Stomach (tissue), 4 donors: ENCODE measurements around the gene FOXP3.

ENCODE experiments used
- EP300 ChIP-seq: sonication (generic); formaldehyde crosslinking; IDR thresholded peaks from one replicate; pipeline ENCODE4 v1.6.1; 2017; ENCODE audit warnings: antibody characterized with exemption
- POLR2A ChIP-seq, 4 donors: fragments of 450-650 bp; IDR thresholded peaks; one replicate each; pipeline ENCODE4 v1.6.1; 2016; ENCODE audit warnings: antibody characterized with exemption in 4 of 4, control low read depth in 2 of 4, mild to moderate bottlenecking in 1 of 4, moderate library complexity in 1 of 4
- TF ChIP-seq, protein P1 (sequence below), 7 experiments: fragments of 450-650 bp in 4 of 7; fragments of 200-600 bp in 3 of 7; sonication (generic) in 3 of 7; IDR thresholded peaks; one replicate each; pipeline ENCODE4 v1.5.1; 2016 to 2019; ENCODE audit warnings: antibody characterized with exemption in 7 of 7, control low read depth in 2 of 7, mild to moderate bottlenecking in 1 of 7

DNA sequence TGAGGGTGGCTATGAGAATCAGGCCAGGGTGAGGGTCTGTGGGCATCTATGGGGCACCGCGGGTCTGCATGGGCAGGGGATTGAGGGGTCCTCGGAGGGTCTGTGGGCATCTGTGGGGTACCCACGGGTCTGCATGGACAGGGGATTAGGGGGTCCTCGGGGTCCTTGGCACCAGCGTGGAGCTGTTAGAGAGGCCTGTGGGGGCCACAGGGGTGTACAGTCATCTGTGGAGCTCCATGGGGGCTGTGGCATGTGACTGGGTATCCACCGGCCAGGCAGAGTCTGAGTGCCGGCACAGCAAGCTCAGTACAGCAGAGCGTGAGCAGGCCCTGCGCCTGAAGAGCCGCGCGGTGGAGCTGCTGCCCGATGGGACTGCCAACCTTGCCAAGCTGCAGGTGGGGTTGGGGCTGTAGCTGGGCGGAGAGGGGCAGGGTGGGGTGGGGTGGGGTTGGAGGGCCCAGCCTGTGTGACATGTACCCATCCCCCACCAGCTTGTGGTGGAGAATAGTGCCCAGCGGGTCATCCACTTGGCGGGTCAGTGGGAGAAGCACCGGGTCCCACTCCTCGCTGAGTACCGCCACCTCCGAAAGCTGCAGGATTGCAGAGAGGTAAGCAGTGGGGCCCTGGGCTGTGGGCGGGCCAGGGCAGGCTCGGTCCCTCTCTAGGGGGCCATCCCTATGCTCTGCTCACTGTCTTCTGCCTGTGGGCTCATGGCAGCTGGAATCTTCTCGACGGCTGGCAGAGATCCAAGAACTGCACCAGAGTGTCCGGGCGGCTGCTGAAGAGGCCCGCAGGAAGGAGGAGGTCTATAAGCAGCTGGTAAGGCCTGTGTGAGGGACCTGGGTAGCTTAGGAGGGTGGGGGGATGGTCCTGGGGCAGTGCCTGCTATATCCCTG is 16.3 kb downstream of the FOXP3 start:
- TF ChIP-seq, protein P1, sequence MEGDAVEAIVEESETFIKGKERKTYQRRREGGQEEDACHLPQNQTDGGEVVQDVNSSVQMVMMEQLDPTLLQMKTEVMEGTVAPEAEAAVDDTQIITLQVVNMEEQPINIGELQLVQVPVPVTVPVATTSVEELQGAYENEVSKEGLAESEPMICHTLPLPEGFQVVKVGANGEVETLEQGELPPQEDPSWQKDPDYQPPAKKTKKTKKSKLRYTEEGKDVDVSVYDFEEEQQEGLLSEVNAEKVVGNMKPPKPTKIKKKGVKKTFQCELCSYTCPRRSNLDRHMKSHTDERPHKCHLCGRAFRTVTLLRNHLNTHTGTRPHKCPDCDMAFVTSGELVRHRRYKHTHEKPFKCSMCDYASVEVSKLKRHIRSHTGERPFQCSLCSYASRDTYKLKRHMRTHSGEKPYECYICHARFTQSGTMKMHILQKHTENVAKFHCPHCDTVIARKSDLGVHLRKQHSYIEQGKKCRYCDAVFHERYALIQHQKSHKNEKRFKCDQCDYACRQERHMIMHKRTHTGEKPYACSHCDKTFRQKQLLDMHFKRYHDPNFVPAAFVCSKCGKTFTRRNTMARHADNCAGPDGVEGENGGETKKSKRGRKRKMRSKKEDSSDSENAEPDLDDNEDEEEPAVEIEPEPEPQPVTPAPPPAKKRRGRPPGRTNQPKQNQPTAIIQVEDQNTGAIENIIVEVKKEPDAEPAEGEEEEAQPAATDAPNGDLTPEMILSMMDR (IDR thresholded peaks at IDR 0.05): no peak
- TF ChIP-seq POLR2A (IDR thresholded peaks at IDR 0.05) (no peak), EP300 (no peak)
